HK-2 (cell line): Measurements from ENCODE around the gene METTL16.

ENCODE experiments used
- DNase-seq: peaks from one replicate; pipeline ENCODE4 v3.0.0-alpha.2; 2018; ENCODE audit not compliant: unreplicated experiment

METTL16 gene

DNA sequence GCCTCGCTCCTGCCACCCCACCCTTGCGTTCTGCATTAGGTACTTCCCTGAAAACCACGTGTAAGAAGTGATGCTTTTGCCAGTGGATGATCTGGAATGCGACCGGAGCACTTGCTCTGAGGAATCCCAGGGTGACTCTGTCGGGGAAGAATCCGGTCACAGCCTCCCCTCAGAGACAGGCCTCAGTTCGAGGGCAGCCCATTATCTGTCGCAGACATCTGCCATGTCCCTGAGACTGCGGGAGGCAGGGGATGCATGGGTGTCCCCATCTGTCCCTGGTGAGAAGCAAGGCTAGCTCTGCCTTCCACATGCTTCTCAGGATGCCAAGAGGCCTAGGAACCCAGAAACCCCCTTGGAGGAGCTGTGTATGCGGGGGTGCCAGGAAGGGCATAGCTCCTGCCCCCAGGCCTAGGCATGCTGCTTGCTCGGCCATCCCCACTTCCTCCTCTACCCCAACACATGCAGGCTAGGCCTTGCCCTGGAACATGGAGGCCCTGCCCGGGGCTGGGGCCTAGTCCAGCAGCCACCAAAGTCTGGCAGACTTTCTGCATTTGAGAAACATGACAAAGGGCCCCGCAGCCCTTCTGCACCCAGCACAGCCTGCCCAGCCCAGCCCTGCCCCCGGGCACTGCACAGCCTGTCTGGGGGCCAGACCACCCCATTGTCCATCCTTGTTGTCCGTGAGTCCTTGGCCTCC lies 131.3 kb downstream of the METTL16 start:
- DNase-seq: no peak

- no peak for DNase-seq
These were observed 132.0 kb downstream of the METTL16 start for GRCh38 chr17:2379489-2380225.

DNA sequence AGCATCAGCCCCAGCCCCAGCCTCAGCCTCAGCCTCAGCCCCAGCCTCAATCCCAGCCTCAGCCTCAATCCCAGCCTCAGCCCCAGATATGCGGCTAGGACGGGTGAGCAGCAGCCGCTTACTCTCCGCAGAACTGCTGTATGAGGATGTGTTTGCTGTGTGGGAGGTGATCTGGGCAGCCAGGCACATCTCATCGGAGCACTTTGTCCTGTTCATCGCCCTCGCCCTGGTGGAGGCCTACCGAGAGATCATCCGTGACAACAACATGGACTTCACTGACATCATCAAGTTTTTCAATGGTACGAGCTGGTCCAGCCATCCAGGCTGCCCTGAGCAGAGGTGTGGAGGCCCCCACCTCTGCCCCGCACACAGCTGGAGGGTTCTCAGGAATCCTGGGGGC lies 132.8 kb downstream of the METTL16 start:
- DNase-seq: no peak

DNA sequence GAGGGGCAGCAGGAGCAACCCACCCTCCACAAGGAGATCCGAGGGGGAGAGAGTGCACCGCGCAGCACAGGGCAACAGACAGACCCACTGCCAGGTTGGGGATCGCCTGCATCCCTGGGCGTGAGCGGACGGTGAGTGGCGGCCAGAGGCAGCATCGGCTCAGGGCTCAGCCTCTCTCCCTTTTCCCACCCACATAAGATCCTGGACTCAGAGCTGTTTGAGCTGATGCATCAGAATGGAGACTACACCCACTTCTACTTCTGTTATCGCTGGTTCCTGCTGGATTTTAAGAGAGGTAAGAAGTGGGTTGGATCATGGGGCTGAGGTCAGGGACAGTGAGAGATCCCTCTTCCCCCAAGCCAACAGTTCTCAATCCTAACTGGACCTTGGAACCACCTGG lies 134.0 kb downstream of the METTL16 start:
- no peak for DNase-seq

GRCh38 chr17:2376107-2376506 lies 135.6 kb downstream of the METTL16 start:
- no peak for DNase-seq

- no peak for DNase-seq
These were observed 136.3 kb downstream of the METTL16 start for GRCh38 chr17:2375406-2375805.

DNA sequence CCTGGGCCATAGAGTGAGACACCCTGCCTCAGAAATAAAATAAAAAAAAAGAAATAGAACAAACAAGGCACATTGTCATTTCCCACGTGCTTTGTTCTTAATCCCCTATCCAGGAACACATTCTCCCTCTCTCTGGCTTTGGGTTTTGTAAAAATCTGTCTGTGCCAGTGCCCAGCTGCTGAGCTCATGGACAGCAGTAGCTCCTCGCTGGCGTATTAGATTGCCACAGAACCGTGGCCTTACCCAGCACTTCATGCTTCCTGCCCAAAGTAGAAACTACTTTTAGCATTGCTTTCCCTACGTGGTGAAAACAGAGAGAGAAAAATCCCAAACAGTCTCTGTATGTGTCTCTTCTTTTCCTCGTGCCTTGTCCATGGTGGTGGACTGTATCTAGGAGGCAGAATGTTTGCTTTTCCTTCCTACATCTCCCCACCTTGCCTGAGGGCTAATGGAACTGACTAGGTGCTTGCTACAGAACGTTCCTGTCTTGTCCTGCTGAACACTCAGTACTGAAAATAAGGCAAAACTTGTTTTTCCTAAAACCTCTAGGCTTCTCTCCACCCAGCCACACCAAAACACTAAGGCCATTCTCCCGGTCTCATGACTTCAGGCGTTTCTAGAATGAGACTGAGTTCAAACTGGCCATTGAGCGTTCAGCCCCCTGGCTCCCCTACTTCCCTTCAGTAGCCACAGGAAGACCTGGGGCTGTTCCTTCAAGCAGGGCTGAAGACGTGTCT lies 137.0 kb downstream of the METTL16 start:
- DNase-seq: no peak

- DNase-seq: no peak
These were observed 138.5 kb downstream of the METTL16 start for GRCh38 chr17:2373179-2373578.

DNA sequence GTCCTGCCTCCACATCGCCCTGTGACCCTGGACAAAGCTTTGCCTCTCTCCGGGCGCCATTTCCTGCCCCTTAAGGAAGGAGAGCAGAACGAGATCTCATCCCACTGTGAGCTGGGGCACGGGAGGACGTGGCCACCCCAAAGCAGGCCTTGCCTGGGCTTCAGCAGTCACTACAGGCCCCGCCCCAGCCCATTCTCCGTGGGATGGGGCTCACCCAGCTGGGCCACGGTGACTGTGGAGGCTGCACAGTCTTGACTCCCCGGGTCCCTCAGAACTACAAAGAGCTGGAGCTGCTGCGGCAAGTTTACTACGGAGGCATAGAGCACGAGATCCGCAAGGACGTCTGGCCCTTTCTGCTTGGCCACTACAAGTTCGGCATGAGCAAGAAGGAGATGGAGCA lies 139.0 kb downstream of the METTL16 start:
- DNase-seq: no peak

DNA sequence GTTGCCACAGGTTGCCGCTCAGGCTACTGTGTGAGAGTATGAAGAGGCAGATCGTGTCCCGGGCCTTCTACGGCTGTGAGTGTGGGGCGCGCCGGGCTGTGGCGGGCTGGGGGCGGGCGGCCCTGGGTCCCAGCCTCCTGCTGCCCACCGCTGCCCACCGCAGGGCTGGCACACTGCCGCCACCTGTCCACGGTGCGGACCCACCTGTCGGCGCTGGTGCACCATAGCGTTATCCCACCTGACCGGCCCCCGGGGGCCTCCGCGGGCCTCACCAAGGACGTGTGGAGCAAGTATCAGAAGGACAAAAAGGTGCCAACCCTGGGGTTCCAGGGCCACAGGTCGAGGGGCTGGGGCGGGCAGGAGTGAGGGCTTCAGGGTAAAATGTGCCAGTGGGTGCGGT lies 139.5 kb downstream of the METTL16 start:
- DNase-seq: no peak

GRCh38 chr17:2371183-2372130 lies 140.2 kb downstream of the METTL16 start:
- DNase-seq: no peak

GRCh38 chr17:2370211-2370589 lies 141.5 kb downstream of the METTL16 start:
- no peak for DNase-seq

- DNase-seq: no peak
These were observed 142.0 kb downstream of the METTL16 start for GRCh38 chr17:2369551-2370210.

- DNase-seq: no peak
These were observed 142.6 kb downstream of the METTL16 start for GRCh38 chr17:2369039-2369438.

GRCh38 chr17:2368359-2368758 lies 143.3 kb downstream of the METTL16 start:
- no peak for DNase-seq

- no peak for DNase-seq
These were observed 144.8 kb downstream of the METTL16 start for GRCh38 chr17:2366747-2367494.
